ENCODE results near the gene PADI3. TPM values are rescaled to one million over a fixed set of nuclear protein-coding genes. Genes with fewer than 3 reads are reported as not detected.

PADI3 gene
- total RNA-seq, 3 donors from 2014 or later = not detected

DNA sequence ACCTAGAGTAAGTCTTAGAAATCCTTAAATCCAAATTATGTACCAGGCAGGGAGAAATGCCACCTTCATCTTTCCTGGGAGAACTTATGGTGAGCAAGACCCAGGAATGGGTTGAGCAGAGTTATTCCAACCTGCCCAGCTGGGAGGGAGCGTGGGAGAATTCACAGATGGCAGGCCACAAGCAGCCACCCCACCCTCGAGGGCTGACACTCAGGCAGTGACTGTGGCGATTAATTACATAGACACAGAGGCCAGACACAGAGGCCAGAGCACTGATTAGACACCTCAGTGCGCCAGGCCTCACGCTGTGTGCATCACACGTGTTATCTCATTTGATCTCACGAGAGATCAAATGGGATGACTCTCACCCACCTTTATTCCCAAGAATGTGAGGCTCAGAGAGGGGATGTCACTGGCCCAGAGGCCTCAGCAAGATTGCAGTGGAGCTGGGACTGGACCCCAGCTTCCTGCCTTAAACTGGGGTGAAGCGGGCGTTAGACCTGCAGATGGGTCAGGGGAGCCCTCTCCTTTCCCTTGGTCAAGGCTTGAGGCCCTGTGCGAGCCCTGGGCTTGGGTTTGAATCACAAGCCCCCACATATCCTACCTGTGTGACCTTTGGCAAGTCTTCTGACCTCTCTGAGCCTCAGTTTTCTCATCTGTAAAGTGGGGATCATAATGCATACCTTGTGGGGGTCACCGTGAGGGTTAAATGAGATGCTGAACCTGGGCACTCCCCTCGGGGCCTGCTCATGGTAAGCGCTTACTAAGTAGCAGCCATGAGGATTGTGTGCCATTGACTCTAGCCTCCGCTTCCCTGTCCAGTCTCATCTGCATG is 30.3 kb downstream of the PADI3 start:
- Histone ChIP-seq H3K4me3 (no peak overlapping the region), H3K9me3 (no peaks in the 10 kb centered on the region), H3K4me1 (no peaks in the 10 kb centered on the region), H3K27me3 (no peaks in the 10 kb centered on the region), H3K36me3 (no peaks in the 10 kb centered on the region), H3K27ac (no peak overlapping the region)
- intact Hi-C loops (cut with DNase I; ENCODE audit: low total_unique reads) = no loop called here
- no peak for TF ChIP-seq POLR2AphosphoS5 (IDR thresholded peaks at IDR 0.05)
- no peak for TF ChIP-seq CTCF (IDR thresholded peaks at IDR 0.05)
- TF ChIP-seq POLR2A (IDR thresholded peaks at IDR 0.05) = no peak
- peak in 1 of 2 donors; percentile 30 for DNase-seq (ENCODE audit: low spot score in 2 of 2)

DNA sequence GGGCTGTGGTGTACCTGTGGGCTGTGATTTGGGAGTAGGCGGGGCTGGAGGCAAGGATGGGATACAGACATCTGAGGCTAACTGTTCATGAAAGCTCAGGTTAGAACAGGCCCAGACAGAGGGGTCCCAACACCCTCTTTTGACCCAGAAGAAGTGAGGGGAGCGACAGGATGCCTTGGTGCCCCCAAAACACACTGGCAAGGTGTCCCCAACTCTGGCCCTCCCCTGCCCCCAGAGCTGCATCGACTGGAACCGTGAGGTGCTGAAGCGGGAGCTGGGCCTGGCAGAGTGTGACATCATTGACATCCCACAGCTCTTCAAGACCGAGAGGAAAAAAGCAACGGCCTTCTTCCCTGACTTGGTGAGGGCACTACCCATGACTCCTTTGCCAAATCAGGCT is 31.5 kb downstream of the PADI3 start:
- no peak overlapping the region for H3K4me3 ChIP-seq
- H3K27ac ChIP-seq = no peak overlapping the region
- TF ChIP-seq POLR2A (IDR thresholded peaks at IDR 0.05) (no peak), POLR2AphosphoS5 (IDR thresholded peaks at IDR 0.05) (no peak), CTCF (IDR thresholded peaks at IDR 0.05) (no peak)
- H3K27me3 ChIP-seq = no peaks in the 10 kb centered on the region
- peak in 1 of 2 donors; percentile 39 for DNase-seq (ENCODE audit: low spot score in 2 of 2)
- H3K36me3 ChIP-seq = no peaks in the 10 kb centered on the region
- intact Hi-C loops (cut with DNase I; ENCODE audit: low total_unique reads) = no loop called here
- H3K9me3 ChIP-seq = no peaks in the 10 kb centered on the region
- no peaks in the 10 kb centered on the region for H3K4me1 ChIP-seq

DNA sequence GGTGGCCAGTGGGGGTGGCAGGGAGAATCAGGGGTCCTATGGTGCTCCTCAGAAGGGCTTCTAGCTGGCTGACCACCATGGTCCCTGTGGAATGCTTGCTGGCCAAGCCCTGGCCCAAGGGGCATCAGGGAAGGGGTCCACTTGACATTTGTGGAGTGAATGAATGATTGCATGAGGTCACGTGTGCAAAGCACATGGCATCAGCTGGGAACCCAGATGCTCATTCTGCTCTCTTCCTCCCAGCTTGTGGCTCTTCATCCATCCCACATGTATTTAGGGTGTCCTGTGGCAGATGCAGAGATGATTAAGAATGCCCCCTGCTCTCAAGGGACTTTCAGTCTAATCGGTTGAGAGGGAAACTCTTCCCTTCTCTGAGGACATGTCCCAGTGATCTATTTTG is 32.0 kb downstream of the PADI3 start:
- no peaks in the 10 kb centered on the region for H3K9me3 ChIP-seq
- H3K36me3 ChIP-seq = no peaks in the 10 kb centered on the region
- peak in 1 of 2 donors; percentile 3 for DNase-seq (ENCODE audit: low spot score in 2 of 2)
- H3K27me3 ChIP-seq = no peaks in the 10 kb centered on the region
- H3K27ac ChIP-seq = no peak overlapping the region
- H3K4me1 ChIP-seq = no peaks in the 10 kb centered on the region
- TF ChIP-seq CTCF (IDR thresholded peaks at IDR 0.05) (no peak), POLR2AphosphoS5 (IDR thresholded peaks at IDR 0.05) (no peak), POLR2A (IDR thresholded peaks at IDR 0.05) (no peak)
- no peak overlapping the region for H3K4me3 ChIP-seq
- intact Hi-C loops (cut with DNase I; ENCODE audit: low total_unique reads) = no loop called here

GRCh38 chr1:17281775-17282181 is 32.9 kb downstream of the PADI3 start:
- no peaks in the 10 kb centered on the region for H3K4me1 ChIP-seq
- no peaks in the 10 kb centered on the region for H3K36me3 ChIP-seq
- H3K4me3 ChIP-seq = no peak overlapping the region
- H3K27ac ChIP-seq = no peak overlapping the region
- no peaks in the 10 kb centered on the region for H3K9me3 ChIP-seq
- H3K27me3 ChIP-seq = no peaks in the 10 kb centered on the region
- peak in 1 of 2 donors; percentile 17 for DNase-seq (ENCODE audit: low spot score in 2 of 2)
- intact Hi-C loops (cut with DNase I; ENCODE audit: low total_unique reads) = no loop called here
- no peak for TF ChIP-seq CTCF (IDR thresholded peaks at IDR 0.05)
- no peak for TF ChIP-seq POLR2A (IDR thresholded peaks at IDR 0.05)
- no peak for TF ChIP-seq POLR2AphosphoS5 (IDR thresholded peaks at IDR 0.05)

DNA sequence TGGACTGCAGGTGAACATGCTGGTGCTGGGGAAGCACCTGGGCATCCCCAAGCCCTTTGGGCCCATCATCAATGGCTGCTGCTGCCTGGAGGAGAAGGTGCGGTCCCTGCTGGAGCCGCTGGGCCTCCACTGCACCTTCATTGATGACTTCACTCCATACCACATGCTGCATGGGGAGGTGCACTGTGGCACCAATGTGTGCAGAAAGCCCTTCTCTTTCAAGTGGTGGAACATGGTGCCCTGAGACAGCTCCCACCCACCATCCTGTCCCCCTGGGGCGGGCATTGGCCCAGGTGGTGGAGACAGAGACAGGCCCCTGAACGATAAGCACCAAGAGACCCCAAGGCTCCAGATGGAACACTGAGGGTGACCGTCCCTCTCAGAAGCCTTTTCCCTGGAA is 33.9 kb downstream of the PADI3 start:
- no peaks in the 10 kb centered on the region for H3K36me3 ChIP-seq
- no peak overlapping the region for H3K4me3 ChIP-seq
- intact Hi-C loops (cut with DNase I; ENCODE audit: low total_unique reads) = no loop called here
- no peaks in the 10 kb centered on the region for H3K4me1 ChIP-seq
- peak in 1 of 2 donors; percentile 22 for DNase-seq (ENCODE audit: low spot score in 2 of 2)
- no peak overlapping the region for H3K27ac ChIP-seq
- H3K27me3 ChIP-seq = no peaks in the 10 kb centered on the region
- TF ChIP-seq POLR2A (IDR thresholded peaks at IDR 0.05) (no peak), POLR2AphosphoS5 (IDR thresholded peaks at IDR 0.05) (no peak)
- no peaks in the 10 kb centered on the region for H3K9me3 ChIP-seq

All from breast epithelium (tissue), 4 donors.